GM12878 (cell line): ENCODE data around the gene IL4I1. TPM values are rescaled to one million over a fixed set of nuclear protein-coding genes. Genes with fewer than 3 reads are reported as not detected.

Source experiments
- EZH2 ChIP-seq: IDR thresholded peaks from 2 replicates; pipeline ENCODE4 v1.6.1; 2012; ENCODE audit warnings: low read depth, mild to moderate bottlenecking, control low read depth, inconsistent platforms, low read length, borderline replicate concordance; ENCODE audit not compliant: control insufficient read depth
- MEF2B ChIP-seq: fragments of 450-650 bp; IDR thresholded peaks from 2 replicates; pipeline ENCODE4 v1.6.1; 2018; ENCODE audit warnings: mild to moderate bottlenecking, moderate library complexity; ENCODE audit not compliant: partially characterized antibody, poor library complexity, severe bottlenecking
- MYC ChIP-seq: IDR thresholded peaks from 2 replicates; pipeline ENCODE4 v1.6.1; 2011; ENCODE audit warnings: mild to moderate bottlenecking, low read length, moderate library complexity, inconsistent platforms; ENCODE audit not compliant: insufficient read depth, insufficient replicate concordance, insufficient read length, severe bottlenecking
- NFYB ChIP-seq: IDR thresholded peaks from 2 replicates; pipeline ENCODE4 v1.6.1; 2011; ENCODE audit warnings: low read depth, mild to moderate bottlenecking, low read length, improper control_type of control experiment, moderate library complexity; ENCODE audit not compliant: insufficient read depth
- RBBP5 ChIP-seq: fragments of 200-600 bp; sonication (generic); conservative IDR thresholded peaks from 2 replicates; pipeline ENCODE4 v1.6.1; 2016
- RCOR1 ChIP-seq: conservative IDR thresholded peaks from 2 replicates; pipeline ENCODE4 v1.6.1; 2012; ENCODE audit warnings: low read depth, low read length, improper control_type of control experiment
- STAT3 ChIP-seq: IDR thresholded peaks from 2 replicates; pipeline ENCODE4 v1.6.1; 2011; ENCODE audit warnings: low read depth, low read length, improper control_type of control experiment
- SUPT20H ChIP-seq: IDR thresholded peaks from 2 replicates; pipeline ENCODE4 v1.6.1; 2011; ENCODE audit warnings: low read depth, mild to moderate bottlenecking, low read length, moderate library complexity, borderline replicate concordance; ENCODE audit not compliant: control insufficient read depth
- TCF12 ChIP-seq: IDR thresholded peaks from 2 replicates; pipeline ENCODE4 v1.6.1; 2011; ENCODE audit warnings: low read depth, mild to moderate bottlenecking, low read length
- polyA plus RNA-seq, 11 experiments: library from polyadenylated mRNA; depleted of rRNA in 4 of 11; unstranded in 6 of 11; stranded (reverse) in 5 of 11; fragments of >200 nt; fragmentation: Nextera tagmentation in 4 of 11; fragmentation: Illumina TruSeq in 1 of 11; extraction: Ambion mirVana in 4 of 11; extraction: Trizol in 1 of 11; gene quantifications; 1 replicate in 1 of 11; 2 replicates in 10 of 11; pipeline versions ENCODE4 v1.2.1 to v1.2.3, GENCODE V29; 2011 to 2016; ENCODE audit warnings: inconsistent platforms in 2 of 11, missing spikeins in 2 of 11, low read depth in 1 of 11
- total RNA-seq, 4 experiments: library from RNA; depleted of rRNA in 3 of 4; stranded (reverse); fragments of >200 nt in 3 of 4; fragmentation: Illumina TruSeq in 1 of 4; extraction: Trizol in 1 of 4; gene quantifications; 2 replicates each; pipeline versions ENCODE4 v1.2.1 to v1.2.3, GENCODE V29; 2013 to 2021
- TF ChIP-seq, protein P1 (sequence below): fragments of 450-650 bp; IDR thresholded peaks from 2 replicates; pipeline ENCODE4 v1.6.1; 2016; ENCODE audit warnings: mild to moderate bottlenecking
- TF ChIP-seq, protein P2 (sequence below): fragments of 450-650 bp; IDR thresholded peaks from 2 replicates; pipeline ENCODE4 v1.6.1; 2017; ENCODE audit warnings: antibody characterized with exemption, mild to moderate bottlenecking, moderate library complexity
- TF ChIP-seq, protein P3 (sequence below): fragments of 450-650 bp; IDR thresholded peaks from 2 replicates; pipeline ENCODE4 v1.6.1; 2017; ENCODE audit warnings: mild to moderate bottlenecking
- TF ChIP-seq, protein P4 (sequence below): IDR thresholded peaks from 2 replicates; pipeline ENCODE4 v1.6.1; 2011; ENCODE audit warnings: mild to moderate bottlenecking, low read depth, low read length, moderate library complexity; ENCODE audit not compliant: insufficient replicate concordance
- TF ChIP-seq, protein P5 (sequence below): IDR thresholded peaks from 2 replicates; pipeline ENCODE4 v1.6.1; 2012; ENCODE audit warnings: improper control_type of control experiment, low read depth, low read length; ENCODE audit not compliant: insufficient replicate concordance

Gene IL4I1
- total and polyA plus RNA-seq, 10 of the 15 experiments (the other 5 are each of a cell fraction or from before 2014, with no cell fraction given), result 0.62 to 83.8 (median 42.8) TPM

DNA sequence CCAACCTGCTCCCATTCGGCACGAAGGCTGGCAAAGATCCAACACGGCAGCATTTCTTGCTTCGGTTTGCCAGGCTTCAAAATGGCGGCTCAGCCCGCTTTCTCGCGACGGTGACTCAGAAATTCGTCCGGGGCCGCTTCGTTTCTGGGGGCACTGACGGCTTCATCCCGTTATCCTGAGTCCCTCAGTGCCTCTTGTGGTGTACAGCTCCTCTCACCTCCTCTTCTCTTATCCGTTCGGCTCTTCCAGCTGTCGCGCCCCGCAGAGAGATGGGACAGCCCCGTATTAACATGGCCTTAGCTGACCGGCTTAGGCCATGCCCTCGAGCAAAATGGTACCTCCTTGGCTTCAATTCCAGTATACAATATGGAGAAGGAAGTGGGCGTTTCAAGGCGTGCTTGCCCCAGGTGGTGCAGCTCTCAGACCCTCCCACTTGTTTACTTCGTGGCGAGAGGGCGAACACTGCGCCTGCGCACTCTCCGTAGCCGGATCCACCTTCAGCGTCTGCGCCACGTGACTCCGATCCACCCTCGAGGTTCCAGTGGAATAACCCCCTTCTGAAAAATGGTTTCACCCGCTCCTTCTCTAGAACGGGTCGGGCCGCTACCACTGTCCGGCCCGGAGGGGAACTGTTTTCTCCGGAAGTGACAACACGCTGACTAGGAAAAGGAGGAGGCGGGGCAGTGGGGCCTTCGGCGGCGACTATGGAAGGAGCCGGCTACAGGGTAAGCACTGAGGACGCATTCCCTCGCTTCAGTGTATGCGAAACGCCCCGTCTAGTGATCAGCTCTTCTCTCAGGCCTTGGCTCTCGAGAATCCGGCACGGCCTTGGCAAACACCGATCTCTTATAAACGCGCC is 19.4 kb downstream of the IL4I1 start, which contains the start of the genes AKT1S1 and TBC1D17 (continued):
- TF ChIP-seq RCOR1 (0 out of 2 replicates have a peak, but pooled peaks have one; percentile 18), MYC (no peak), TCF12 (peak; percentile 74; the same call in 1 of the 2 replicates), RBBP5 (no peak), EZH2 (no peak), MEF2B (peak; percentile 8), SUPT20H (no peak), STAT3 (no peak), NFYB (no peak)
- TF ChIP-seq, protein P1, sequence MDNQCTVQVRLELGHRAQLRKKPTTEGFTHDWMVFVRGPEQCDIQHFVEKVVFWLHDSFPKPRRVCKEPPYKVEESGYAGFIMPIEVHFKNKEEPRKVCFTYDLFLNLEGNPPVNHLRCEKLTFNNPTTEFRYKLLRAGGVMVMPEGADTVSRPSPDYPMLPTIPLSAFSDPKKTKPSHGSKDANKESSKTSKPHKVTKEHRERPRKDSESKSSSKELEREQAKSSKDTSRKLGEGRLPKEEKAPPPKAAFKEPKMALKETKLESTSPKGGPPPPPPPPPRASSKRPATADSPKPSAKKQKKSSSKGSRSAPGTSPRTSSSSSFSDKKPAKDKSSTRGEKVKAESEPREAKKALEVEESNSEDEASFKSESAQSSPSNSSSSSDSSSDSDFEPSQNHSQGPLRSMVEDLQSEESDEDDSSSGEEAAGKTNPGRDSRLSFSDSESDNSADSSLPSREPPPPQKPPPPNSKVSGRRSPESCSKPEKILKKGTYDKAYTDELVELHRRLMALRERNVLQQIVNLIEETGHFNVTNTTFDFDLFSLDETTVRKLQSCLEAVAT, result peak; percentile 87
- TF ChIP-seq, protein P2, sequence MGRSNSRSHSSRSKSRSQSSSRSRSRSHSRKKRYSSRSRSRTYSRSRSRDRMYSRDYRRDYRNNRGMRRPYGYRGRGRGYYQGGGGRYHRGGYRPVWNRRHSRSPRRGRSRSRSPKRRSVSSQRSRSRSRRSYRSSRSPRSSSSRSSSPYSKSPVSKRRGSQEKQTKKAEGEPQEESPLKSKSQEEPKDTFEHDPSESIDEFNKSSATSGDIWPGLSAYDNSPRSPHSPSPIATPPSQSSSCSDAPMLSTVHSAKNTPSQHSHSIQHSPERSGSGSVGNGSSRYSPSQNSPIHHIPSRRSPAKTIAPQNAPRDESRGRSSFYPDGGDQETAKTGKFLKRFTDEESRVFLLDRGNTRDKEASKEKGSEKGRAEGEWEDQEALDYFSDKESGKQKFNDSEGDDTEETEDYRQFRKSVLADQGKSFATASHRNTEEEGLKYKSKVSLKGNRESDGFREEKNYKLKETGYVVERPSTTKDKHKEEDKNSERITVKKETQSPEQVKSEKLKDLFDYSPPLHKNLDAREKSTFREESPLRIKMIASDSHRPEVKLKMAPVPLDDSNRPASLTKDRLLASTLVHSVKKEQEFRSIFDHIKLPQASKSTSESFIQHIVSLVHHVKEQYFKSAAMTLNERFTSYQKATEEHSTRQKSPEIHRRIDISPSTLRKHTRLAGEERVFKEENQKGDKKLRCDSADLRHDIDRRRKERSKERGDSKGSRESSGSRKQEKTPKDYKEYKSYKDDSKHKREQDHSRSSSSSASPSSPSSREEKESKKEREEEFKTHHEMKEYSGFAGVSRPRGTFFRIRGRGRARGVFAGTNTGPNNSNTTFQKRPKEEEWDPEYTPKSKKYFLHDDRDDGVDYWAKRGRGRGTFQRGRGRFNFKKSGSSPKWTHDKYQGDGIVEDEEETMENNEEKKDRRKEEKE, result peak; percentile 91
- TF ChIP-seq, protein P3, sequence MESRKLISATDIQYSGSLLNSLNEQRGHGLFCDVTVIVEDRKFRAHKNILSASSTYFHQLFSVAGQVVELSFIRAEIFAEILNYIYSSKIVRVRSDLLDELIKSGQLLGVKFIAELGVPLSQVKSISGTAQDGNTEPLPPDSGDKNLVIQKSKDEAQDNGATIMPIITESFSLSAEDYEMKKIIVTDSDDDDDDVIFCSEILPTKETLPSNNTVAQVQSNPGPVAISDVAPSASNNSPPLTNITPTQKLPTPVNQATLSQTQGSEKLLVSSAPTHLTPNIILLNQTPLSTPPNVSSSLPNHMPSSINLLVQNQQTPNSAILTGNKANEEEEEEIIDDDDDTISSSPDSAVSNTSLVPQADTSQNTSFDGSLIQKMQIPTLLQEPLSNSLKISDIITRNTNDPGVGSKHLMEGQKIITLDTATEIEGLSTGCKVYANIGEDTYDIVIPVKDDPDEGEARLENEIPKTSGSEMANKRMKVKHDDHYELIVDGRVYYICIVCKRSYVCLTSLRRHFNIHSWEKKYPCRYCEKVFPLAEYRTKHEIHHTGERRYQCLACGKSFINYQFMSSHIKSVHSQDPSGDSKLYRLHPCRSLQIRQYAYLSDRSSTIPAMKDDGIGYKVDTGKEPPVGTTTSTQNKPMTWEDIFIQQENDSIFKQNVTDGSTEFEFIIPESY, result no peak
- TF ChIP-seq, protein P4, sequence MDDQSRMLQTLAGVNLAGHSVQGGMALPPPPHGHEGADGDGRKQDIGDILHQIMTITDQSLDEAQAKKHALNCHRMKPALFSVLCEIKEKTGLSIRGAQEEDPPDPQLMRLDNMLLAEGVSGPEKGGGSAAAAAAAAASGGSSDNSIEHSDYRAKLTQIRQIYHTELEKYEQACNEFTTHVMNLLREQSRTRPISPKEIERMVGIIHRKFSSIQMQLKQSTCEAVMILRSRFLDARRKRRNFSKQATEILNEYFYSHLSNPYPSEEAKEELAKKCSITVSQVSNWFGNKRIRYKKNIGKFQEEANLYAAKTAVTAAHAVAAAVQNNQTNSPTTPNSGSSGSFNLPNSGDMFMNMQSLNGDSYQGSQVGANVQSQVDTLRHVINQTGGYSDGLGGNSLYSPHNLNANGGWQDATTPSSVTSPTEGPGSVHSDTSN, result no peak
- TF ChIP-seq, protein P5, sequence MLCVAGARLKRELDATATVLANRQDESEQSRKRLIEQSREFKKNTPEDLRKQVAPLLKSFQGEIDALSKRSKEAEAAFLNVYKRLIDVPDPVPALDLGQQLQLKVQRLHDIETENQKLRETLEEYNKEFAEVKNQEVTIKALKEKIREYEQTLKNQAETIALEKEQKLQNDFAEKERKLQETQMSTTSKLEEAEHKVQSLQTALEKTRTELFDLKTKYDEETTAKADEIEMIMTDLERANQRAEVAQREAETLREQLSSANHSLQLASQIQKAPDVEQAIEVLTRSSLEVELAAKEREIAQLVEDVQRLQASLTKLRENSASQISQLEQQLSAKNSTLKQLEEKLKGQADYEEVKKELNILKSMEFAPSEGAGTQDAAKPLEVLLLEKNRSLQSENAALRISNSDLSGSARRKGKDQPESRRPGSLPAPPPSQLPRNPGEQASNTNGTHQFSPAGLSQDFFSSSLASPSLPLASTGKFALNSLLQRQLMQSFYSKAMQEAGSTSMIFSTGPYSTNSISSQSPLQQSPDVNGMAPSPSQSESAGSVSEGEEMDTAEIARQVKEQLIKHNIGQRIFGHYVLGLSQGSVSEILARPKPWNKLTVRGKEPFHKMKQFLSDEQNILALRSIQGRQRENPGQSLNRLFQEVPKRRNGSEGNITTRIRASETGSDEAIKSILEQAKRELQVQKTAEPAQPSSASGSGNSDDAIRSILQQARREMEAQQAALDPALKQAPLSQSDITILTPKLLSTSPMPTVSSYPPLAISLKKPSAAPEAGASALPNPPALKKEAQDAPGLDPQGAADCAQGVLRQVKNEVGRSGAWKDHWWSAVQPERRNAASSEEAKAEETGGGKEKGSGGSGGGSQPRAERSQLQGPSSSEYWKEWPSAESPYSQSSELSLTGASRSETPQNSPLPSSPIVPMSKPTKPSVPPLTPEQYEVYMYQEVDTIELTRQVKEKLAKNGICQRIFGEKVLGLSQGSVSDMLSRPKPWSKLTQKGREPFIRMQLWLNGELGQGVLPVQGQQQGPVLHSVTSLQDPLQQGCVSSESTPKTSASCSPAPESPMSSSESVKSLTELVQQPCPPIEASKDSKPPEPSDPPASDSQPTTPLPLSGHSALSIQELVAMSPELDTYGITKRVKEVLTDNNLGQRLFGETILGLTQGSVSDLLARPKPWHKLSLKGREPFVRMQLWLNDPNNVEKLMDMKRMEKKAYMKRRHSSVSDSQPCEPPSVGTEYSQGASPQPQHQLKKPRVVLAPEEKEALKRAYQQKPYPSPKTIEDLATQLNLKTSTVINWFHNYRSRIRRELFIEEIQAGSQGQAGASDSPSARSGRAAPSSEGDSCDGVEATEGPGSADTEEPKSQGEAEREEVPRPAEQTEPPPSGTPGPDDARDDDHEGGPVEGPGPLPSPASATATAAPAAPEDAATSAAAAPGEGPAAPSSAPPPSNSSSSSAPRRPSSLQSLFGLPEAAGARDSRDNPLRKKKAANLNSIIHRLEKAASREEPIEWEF, result no peak
